ENCODE measurements around the gene COMMD1.

COMMD1 gene

GRCh38 chr2:61946666-61947065 is 41.2 kb downstream of the COMMD1 start:
- H3K4me3 ChIP-seq (ENCODE audit: low read depth in 1 of 2, low read length in 2 of 2), result no peak overlapping the region
- no peaks in the 10 kb centered on the region for H3K27me3 ChIP-seq (ENCODE audit: insufficient read depth, low read length, poor library complexity)
- no peak overlapping the region for H3K27ac ChIP-seq (ENCODE audit: low read length)
- TF ChIP-seq CTCF (IDR thresholded peaks at IDR 0.05; ENCODE audit: borderline replicate concordance, extremely low read depth, low read length, poor library complexity, severe bottlenecking) (no peak), EZH2 (IDR thresholded peaks at IDR 0.05; ENCODE audit: borderline replicate concordance, low read depth, low read length, severe bottlenecking) (no peak)
- no peak for ATAC-seq (ENCODE audit: insufficient read depth, low read depth)
- no peaks in the 10 kb centered on the region for H3K36me3 ChIP-seq (ENCODE audit: insufficient read depth, low read length)
- no peaks in the 10 kb centered on the region for H3K9me3 ChIP-seq (ENCODE audit: insufficient read depth, low read length, severe bottlenecking)
- DNase-seq, result no peak
- H4K20me1 ChIP-seq (ENCODE audit: insufficient read depth, low read length), result no peaks in the 10 kb centered on the region
- no peaks in the 10 kb centered on the region for H3K79me2 ChIP-seq (ENCODE audit: insufficient read depth, low read length)
- no peak overlapping the region for H2AFZ ChIP-seq (ENCODE audit: low read depth, low read length)
- no peaks in the 10 kb centered on the region for H3K4me1 ChIP-seq (ENCODE audit: insufficient read depth, low read length)
- no peak overlapping the region for H3K4me2 ChIP-seq (ENCODE audit: insufficient read depth, low read length)
- no peak overlapping the region for H3K9ac ChIP-seq (ENCODE audit: low read depth, low read length)

DNA sequence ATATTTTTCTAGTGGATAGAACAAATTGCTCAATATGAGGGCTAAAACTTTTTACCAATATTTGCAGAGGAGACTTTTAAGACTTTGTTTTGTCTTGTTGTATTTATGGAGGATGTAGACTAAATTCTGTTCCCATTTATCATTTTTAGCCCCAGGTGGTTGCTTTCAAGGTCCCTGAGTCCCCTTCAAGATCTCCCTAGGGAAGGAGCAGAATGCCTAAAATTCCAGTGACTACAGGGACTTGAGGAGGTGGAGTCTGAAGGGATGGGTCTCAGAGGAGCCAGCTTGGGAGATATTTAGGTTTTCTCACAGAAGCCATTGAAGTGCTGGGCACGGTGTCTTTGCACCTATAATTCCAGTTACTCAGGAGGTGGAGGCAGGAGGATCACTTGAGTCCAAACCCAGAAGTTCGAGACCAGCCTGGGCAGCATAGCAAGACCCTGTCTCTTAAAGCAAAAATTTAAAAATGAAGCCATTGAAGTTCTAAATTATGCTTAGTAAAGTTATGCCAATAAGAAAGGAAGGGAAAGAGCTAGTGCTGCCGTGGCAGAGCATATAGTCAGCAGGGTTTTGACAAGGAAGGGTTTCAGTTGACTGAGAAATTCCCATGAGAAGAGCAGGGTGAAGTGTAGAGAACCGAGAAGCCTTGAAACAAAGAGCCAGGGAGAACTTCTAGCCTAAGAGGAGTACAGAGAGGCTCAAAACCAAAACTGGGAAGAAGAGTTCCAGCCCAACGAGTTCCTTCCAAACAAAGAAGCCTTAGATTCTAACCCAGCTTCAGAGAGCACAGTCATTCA is 43.4 kb downstream of the COMMD1 start:
- ATAC-seq (ENCODE audit: insufficient read depth, low read depth), result no peak

DNA sequence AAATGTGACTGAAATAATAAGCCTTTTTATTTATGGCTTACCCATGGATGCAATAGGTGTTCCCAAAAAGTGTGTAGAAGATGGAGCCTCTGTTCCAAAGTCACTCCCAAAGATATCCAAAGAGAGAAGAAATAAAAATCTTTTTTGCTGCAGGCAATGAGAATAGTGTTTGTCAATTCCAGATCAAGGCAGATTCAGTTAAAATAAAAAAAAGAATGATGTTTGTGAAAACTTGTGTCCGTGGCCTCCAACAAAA is 43.9 kb downstream of the COMMD1 start:
- no peak for TF ChIP-seq CTCF (IDR thresholded peaks at IDR 0.05; ENCODE audit: borderline replicate concordance, extremely low read depth, low read length, poor library complexity, severe bottlenecking)
- no peak for TF ChIP-seq EZH2 (IDR thresholded peaks at IDR 0.05; ENCODE audit: borderline replicate concordance, low read depth, low read length, severe bottlenecking)
- no peaks in the 10 kb centered on the region for H3K4me1 ChIP-seq (ENCODE audit: insufficient read depth, low read length)
- no peak overlapping the region for H2AFZ ChIP-seq (ENCODE audit: low read depth, low read length)
- H3K79me2 ChIP-seq (ENCODE audit: insufficient read depth, low read length), result no peaks in the 10 kb centered on the region
- H3K4me3 ChIP-seq (ENCODE audit: low read depth in 1 of 2, low read length in 2 of 2), result no peak overlapping the region
- no peaks in the 10 kb centered on the region for H4K20me1 ChIP-seq (ENCODE audit: insufficient read depth, low read length)
- no peaks in the 10 kb centered on the region for H3K36me3 ChIP-seq (ENCODE audit: insufficient read depth, low read length)
- no peak overlapping the region for H3K27ac ChIP-seq (ENCODE audit: low read length)
- DNase-seq (no peak), ATAC-seq (ENCODE audit: insufficient read depth, low read depth) (no peak)
- H3K4me2 ChIP-seq (ENCODE audit: insufficient read depth, low read length), result no peak overlapping the region
- H3K9me3 ChIP-seq (ENCODE audit: insufficient read depth, low read length, severe bottlenecking), result no peaks in the 10 kb centered on the region
- H3K27me3 ChIP-seq (ENCODE audit: insufficient read depth, low read length, poor library complexity), result no peaks in the 10 kb centered on the region
- H3K9ac ChIP-seq (ENCODE audit: low read depth, low read length), result no peak overlapping the region

More for the DNA sequence above, 43.4 kb downstream of the COMMD1 start:
- H3K9me3 ChIP-seq (ENCODE audit: insufficient read depth, low read length, severe bottlenecking), result no peaks in the 10 kb centered on the region
- no peak for TF ChIP-seq EZH2 (IDR thresholded peaks at IDR 0.05; ENCODE audit: borderline replicate concordance, low read depth, low read length, severe bottlenecking)
- no peak for TF ChIP-seq CTCF (IDR thresholded peaks at IDR 0.05; ENCODE audit: borderline replicate concordance, extremely low read depth, low read length, poor library complexity, severe bottlenecking)
- H3K27me3 ChIP-seq (ENCODE audit: insufficient read depth, low read length, poor library complexity), result no peaks in the 10 kb centered on the region
- no peaks in the 10 kb centered on the region for H3K36me3 ChIP-seq (ENCODE audit: insufficient read depth, low read length)
- no peaks in the 10 kb centered on the region for H3K79me2 ChIP-seq (ENCODE audit: insufficient read depth, low read length)
- no peaks in the 10 kb centered on the region for H4K20me1 ChIP-seq (ENCODE audit: insufficient read depth, low read length)
- no peak overlapping the region for H3K27ac ChIP-seq (ENCODE audit: low read length)
- no peak overlapping the region for H3K9ac ChIP-seq (ENCODE audit: low read depth, low read length)
- no peak for DNase-seq
- no peak overlapping the region for H2AFZ ChIP-seq (ENCODE audit: low read depth, low read length)
- no peaks in the 10 kb centered on the region for H3K4me1 ChIP-seq (ENCODE audit: insufficient read depth, low read length)
- H3K4me3 ChIP-seq (ENCODE audit: low read depth in 1 of 2, low read length in 2 of 2), result no peak overlapping the region
- H3K4me2 ChIP-seq (ENCODE audit: insufficient read depth, low read length), result no peak overlapping the region
